ENCODE data around the gene RALGAPA1.
"Not testable (repeated sequence)": the region's sequence is repeated elsewhere in the genome, so short reads cannot be mapped to it uniquely, and the experiment has no call there.

Gene RALGAPA1

GRCh38 chr14:35760143-35760542 lies 49.0 kb downstream of the RALGAPA1 start:
- DNase-seq = no peak

- DNase-seq = no peak
Observed at GRCh38 chr14:35758523-35759129, 50.5 kb downstream of the RALGAPA1 start.

GRCh38 chr14:35754671-35755070 lies 54.4 kb downstream of the RALGAPA1 start:
- DNase-seq = no peak

- no peak for DNase-seq
Observed at GRCh38 chr14:35752380-35752779, 56.7 kb downstream of the RALGAPA1 start.

- no peak for DNase-seq
Observed at GRCh38 chr14:35750202-35750904, 58.7 kb downstream of the RALGAPA1 start.

- DNase-seq = no peak
Observed at GRCh38 chr14:35747379-35747778, 61.7 kb downstream of the RALGAPA1 start.

GRCh38 chr14:35742442-35742841 lies 66.7 kb downstream of the RALGAPA1 start:
- no peak for DNase-seq

- no peak for DNase-seq
Observed at GRCh38 chr14:35742032-35742371, 67.1 kb downstream of the RALGAPA1 start.

GRCh38 chr14:35741345-35742031 lies 67.6 kb downstream of the RALGAPA1 start:
- DNase-seq = no peak

GRCh38 chr14:35740215-35740614 lies 68.9 kb downstream of the RALGAPA1 start:
- DNase-seq = no peak

GRCh38 chr14:35735163-35735562 lies 73.9 kb downstream of the RALGAPA1 start:
- not testable (repeated sequence) for DNase-seq

- DNase-seq = not testable (repeated sequence)
Observed at GRCh38 chr14:35733510-35733909, 75.6 kb downstream of the RALGAPA1 start.

- no peak for DNase-seq
Observed at GRCh38 chr14:35730871-35731270, 78.2 kb downstream of the RALGAPA1 start.

GRCh38 chr14:35727764-35728163 lies 81.3 kb downstream of the RALGAPA1 start:
- DNase-seq = no peak

GRCh38 chr14:35725930-35726329 lies 83.2 kb downstream of the RALGAPA1 start:
- no peak for DNase-seq

- no peak for DNase-seq
Observed at GRCh38 chr14:35715079-35715478, 94.0 kb downstream of the RALGAPA1 start.

- DNase-seq = no peak
Observed at GRCh38 chr14:35712466-35712865, 96.6 kb downstream of the RALGAPA1 start.

GRCh38 chr14:35708062-35708461 lies 101.0 kb downstream of the RALGAPA1 start:
- no peak for DNase-seq

- no peak for DNase-seq
Observed at GRCh38 chr14:35705636-35706035, 103.5 kb downstream of the RALGAPA1 start.

GRCh38 chr14:35704793-35705493 lies 104.2 kb downstream of the RALGAPA1 start:
- no peak for DNase-seq

GRCh38 chr14:35701531-35701930 lies 107.6 kb downstream of the RALGAPA1 start:
- no peak for DNase-seq

GRCh38 chr14:35699791-35700444 lies 109.2 kb downstream of the RALGAPA1 start:
- DNase-seq = no peak

- no peak for DNase-seq
Observed at GRCh38 chr14:35696575-35696974, 112.5 kb downstream of the RALGAPA1 start.
